ENCODE data around the gene JAK3. TPM values are rescaled to one million over a fixed set of nuclear protein-coding genes. Genes with fewer than 3 reads are reported as not detected.
A peak's percentile ranks its signal among the peaks of the same experiment; 100 is the strongest.

JAK3 gene
- total and polyA plus RNA-seq, 2 of the 13 experiments (the other 11 are each of a cell fraction or from before 2014, with no cell fraction given) = 3.4 to 18.6 TPM

DNA sequence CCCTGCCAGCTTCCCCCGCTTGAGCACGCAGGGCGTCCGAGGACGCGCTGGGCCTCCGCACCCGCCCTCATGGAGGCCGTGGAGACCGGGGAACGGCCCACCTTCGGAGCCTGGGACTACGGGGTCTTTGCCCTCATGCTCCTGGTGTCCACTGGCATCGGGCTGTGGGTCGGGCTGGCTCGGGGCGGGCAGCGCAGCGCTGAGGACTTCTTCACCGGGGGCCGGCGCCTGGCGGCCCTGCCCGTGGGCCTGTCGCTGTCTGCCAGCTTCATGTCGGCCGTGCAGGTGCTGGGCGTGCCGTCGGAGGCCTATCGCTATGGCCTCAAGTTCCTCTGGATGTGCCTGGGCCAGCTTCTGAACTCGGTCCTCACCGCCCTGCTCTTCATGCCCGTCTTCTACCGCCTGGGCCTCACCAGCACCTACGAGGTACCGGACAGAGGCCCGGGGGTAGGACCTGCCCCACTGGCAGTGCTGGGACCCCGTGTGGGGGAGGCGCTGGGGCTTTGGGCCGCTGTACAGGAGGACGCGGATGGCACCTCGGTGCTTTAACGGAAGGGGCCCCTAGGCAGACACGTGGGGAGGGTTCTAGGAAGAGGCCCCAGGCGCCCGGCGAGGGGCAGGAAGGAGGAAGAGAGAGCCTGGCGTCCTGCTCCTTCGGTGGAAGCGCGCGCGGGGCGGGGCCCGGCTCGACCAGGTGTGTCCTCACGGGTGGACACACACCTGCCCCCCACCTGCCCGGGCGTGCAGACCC is 24.6 kb upstream of the JAK3 start (continued):
- no peak for TF ChIP-seq ZFP90 (CRISPR knock-in tag; IDR thresholded peaks at IDR 0.05; ENCODE audit: borderline replicate concordance)
- TF ChIP-seq CEBPG (CRISPR knock-in tag; IDR thresholded peaks at IDR 0.05) = no peak
- no peak for TF ChIP-seq TBP (CRISPR knock-in tag; IDR thresholded peaks at IDR 0.05)
- TF ChIP-seq, protein P1, sequence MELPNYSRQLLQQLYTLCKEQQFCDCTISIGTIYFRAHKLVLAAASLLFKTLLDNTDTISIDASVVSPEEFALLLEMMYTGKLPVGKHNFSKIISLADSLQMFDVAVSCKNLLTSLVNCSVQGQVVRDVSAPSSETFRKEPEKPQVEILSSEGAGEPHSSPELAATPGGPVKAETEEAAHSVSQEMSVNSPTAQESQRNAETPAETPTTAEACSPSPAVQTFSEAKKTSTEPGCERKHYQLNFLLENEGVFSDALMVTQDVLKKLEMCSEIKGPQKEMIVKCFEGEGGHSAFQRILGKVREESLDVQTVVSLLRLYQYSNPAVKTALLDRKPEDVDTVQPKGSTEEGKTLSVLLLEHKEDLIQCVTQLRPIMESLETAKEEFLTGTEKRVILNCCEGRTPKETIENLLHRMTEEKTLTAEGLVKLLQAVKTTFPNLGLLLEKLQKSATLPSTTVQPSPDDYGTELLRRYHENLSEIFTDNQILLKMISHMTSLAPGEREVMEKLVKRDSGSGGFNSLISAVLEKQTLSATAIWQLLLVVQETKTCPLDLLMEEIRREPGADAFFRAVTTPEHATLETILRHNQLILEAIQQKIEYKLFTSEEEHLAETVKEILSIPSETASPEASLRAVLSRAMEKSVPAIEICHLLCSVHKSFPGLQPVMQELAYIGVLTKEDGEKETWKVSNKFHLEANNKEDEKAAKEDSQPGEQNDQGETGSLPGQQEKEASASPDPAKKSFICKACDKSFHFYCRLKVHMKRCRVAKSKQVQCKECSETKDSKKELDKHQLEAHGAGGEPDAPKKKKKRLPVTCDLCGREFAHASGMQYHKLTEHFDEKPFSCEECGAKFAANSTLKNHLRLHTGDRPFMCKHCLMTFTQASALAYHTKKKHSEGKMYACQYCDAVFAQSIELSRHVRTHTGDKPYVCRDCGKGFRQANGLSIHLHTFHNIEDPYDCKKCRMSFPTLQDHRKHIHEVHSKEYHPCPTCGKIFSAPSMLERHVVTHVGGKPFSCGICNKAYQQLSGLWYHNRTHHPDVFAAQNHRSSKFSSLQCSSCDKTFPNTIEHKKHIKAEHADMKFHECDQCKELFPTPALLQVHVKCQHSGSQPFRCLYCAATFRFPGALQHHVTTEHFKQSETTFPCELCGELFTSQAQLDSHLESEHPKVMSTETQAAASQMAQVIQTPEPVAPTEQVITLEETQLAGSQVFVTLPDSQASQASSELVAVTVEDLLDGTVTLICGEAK (IDR thresholded peaks at IDR 0.05) = no peak
- TF ChIP-seq, protein P1 (CRISPR knock-in tag; IDR thresholded peaks at IDR 0.05) = no peak
- no peak for TF ChIP-seq ZNF772 (CRISPR knock-in tag; IDR thresholded peaks at IDR 0.05)
- no peak for TF ChIP-seq SP140L (CRISPR knock-in tag; IDR thresholded peaks at IDR 0.05; ENCODE audit: borderline replicate concordance)
- TF ChIP-seq, protein P2, sequence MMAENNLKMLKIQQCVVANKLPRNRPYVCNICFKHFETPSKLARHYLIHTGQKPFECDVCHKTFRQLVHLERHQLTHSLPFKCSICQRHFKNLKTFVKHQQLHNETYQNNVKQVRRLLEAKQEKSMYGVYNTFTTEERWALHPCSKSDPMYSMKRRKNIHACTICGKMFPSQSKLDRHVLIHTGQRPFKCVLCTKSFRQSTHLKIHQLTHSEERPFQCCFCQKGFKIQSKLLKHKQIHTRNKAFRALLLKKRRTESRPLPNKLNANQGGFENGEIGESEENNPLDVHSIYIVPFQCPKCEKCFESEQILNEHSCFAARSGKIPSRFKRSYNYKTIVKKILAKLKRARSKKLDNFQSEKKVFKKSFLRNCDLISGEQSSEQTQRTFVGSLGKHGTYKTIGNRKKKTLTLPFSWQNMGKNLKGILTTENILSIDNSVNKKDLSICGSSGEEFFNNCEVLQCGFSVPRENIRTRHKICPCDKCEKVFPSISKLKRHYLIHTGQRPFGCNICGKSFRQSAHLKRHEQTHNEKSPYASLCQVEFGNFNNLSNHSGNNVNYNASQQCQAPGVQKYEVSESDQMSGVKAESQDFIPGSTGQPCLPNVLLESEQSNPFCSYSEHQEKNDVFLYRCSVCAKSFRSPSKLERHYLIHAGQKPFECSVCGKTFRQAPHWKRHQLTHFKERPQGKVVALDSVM (CRISPR knock-in tag; IDR thresholded peaks at IDR 0.05) = peak; percentile 62; the same call in 1 of the 2 replicates
- TF ChIP-seq ZNF562 (CRISPR knock-in tag; IDR thresholded peaks at IDR 0.05; ENCODE audit: borderline replicate concordance) = no peak
- TF ChIP-seq SRY (CRISPR knock-in tag; IDR thresholded peaks at IDR 0.05) = no peak
